Fibroblast of pulmonary artery (primary cell): ENCODE data around the gene TRPV4.

Experiments
- DNase-seq: peaks from one replicate; pipeline ENCODE4 v3.0.0-alpha.2; 2010; ENCODE audit warnings: low read depth
- H3K4me3 ChIP-seq: replicated peaks from 2 replicates; pipeline ENCODE4 v1.5.1; 2011; ENCODE audit warnings: low read depth, mild to moderate bottlenecking, control low read depth, low read length, moderate library complexity
- TF ChIP-seq, protein P1 (sequence below): IDR thresholded peaks from 2 replicates; pipeline ENCODE4 v1.5.1; 2011; ENCODE audit warnings: mild to moderate bottlenecking, control low read depth, low read length, inconsistent platforms; ENCODE audit errors: missing control alignments

TRPV4 gene

DNA sequence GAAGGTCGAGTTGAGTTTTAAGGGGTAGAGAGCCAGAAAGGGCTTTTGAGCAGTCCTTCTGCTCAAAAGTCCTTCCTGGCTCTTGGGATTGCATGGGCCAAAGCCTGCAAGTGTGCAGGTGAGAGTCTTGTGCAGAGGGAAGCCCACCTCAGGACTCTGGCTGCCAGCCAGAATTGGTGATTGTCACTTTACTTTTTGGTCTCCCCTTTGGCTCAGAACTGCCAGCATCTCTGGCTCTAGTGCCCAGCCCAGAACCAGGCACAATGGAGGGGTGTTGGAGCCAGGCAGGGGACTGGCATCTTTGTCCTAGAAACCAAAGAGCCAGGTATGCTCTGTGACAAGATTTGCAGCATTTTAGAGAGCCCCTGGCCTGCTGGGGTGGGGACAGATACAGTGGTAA lies 96.1 kb downstream of the TRPV4 start:
- no peak overlapping the region for H3K4me3 ChIP-seq
- TF ChIP-seq, protein P1, sequence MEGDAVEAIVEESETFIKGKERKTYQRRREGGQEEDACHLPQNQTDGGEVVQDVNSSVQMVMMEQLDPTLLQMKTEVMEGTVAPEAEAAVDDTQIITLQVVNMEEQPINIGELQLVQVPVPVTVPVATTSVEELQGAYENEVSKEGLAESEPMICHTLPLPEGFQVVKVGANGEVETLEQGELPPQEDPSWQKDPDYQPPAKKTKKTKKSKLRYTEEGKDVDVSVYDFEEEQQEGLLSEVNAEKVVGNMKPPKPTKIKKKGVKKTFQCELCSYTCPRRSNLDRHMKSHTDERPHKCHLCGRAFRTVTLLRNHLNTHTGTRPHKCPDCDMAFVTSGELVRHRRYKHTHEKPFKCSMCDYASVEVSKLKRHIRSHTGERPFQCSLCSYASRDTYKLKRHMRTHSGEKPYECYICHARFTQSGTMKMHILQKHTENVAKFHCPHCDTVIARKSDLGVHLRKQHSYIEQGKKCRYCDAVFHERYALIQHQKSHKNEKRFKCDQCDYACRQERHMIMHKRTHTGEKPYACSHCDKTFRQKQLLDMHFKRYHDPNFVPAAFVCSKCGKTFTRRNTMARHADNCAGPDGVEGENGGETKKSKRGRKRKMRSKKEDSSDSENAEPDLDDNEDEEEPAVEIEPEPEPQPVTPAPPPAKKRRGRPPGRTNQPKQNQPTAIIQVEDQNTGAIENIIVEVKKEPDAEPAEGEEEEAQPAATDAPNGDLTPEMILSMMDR, result no peak
- DNase-seq, result no peak

DNA sequence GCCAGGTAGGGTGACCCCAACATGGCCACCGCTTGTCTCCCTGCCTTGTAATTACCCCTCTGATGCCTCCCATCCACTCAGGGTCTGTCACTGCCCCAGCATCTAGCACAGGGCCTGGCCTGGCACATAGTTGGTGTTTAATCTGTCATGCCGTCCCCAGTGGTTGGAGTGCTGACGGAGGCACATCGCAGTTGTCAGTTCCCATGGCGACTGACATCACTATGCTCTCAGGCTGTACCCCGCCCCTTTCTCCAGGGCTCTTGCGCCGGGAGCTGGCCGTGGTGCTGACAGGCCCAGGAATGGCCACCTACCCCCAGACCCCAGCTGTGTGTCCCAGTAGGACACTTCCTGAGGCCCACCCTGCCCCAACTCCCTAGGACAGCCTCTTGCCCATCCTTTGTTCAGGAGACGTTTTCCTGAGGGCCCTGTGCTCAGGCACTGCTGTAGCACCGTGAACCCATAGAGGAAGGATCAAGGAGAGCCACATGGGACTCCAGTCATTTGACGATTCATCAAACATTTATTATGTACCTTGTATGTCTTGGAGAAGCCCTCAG lies 96.6 kb downstream of the TRPV4 start:
- TF ChIP-seq, protein P1, result no peak
- DNase-seq, result peak; percentile 70
- H3K4me3 ChIP-seq, result no peak overlapping the region

GRCh38 chr12:109735825-109736551 lies 97.2 kb downstream of the TRPV4 start:
- TF ChIP-seq, protein P1, result no peak
- H3K4me3 ChIP-seq, result no peak overlapping the region
- no peak for DNase-seq

DNA sequence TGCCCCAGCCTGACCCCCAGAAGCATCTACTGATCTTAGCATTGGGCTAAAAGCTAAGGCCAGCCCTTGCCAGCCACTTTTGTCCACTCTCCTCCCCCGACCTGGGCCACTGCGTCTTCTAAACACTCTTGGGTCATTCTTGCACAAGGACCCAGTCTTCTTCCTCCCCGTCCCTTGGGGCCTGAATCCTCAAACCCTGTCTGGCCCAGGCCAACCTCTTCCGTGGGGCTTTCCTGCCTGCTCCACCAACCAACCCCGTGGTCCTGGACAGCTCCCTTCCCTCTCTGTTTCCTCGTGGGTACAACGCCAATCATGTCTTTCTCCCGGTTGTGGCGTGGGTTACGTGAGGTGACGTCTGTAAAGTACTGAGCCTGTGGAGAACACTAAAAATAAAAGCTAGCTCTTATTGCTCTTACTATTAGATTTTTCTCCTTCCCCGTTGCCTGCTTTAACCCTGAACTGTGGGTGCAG lies 98.1 kb downstream of the TRPV4 start:
- TF ChIP-seq, protein P1, result no peak
- DNase-seq, result no peak

GRCh38 chr12:109734219-109735000 lies 98.8 kb downstream of the TRPV4 start:
- TF ChIP-seq, protein P1, result no peak
- peak; percentile 45 for DNase-seq
- no peak overlapping the region for H3K4me3 ChIP-seq

More for the DNA sequence above, 98.1 kb downstream of the TRPV4 start:
- H3K4me3 ChIP-seq, result no peak overlapping the region
